ENCODE measurements around the gene DIS3L2.

Gene DIS3L2

GRCh38 chr2:232288489-232289030, 327.0 kb downstream of the DIS3L2 start:
- Histone ChIP-seq H3K36me3 (ENCODE audit: insufficient read depth, low read length) (no peaks in the 10 kb centered on the region), H3K9ac (ENCODE audit: low read depth, low read length) (no peak overlapping the region), H3K4me1 (ENCODE audit: insufficient read depth, low read length) (peaks cover 8% of the 10 kb centered on the region), H3K9me3 (ENCODE audit: control insufficient read depth, insufficient read depth, low read length) (no peaks in the 10 kb centered on the region)

- Histone ChIP-seq H3K9me3 (ENCODE audit: control insufficient read depth, insufficient read depth, low read length) (no peaks in the 10 kb centered on the region), H3K9ac (ENCODE audit: low read depth, low read length) (no peak overlapping the region)
Observed at GRCh38 chr2:232290668-232291067, 329.2 kb downstream of the DIS3L2 start.

GRCh38 chr2:232291343-232291742, 329.8 kb downstream of the DIS3L2 start:
- peaks cover 8% of the 10 kb centered on the region for H3K4me1 ChIP-seq (ENCODE audit: insufficient read depth, low read length)
- H3K9ac ChIP-seq (ENCODE audit: low read depth, low read length), result no peak overlapping the region
- no peaks in the 10 kb centered on the region for H3K9me3 ChIP-seq (ENCODE audit: control insufficient read depth, insufficient read depth, low read length)
- H3K36me3 ChIP-seq (ENCODE audit: insufficient read depth, low read length), result no peaks in the 10 kb centered on the region

More at GRCh38 chr2:232290668-232291067, 329.2 kb downstream of the DIS3L2 start:
- Histone ChIP-seq H3K36me3 (ENCODE audit: insufficient read depth, low read length) (no peaks in the 10 kb centered on the region), H3K4me1 (ENCODE audit: insufficient read depth, low read length) (peaks cover 8% of the 10 kb centered on the region)

- H3K9ac ChIP-seq (ENCODE audit: low read depth, low read length), result no peak overlapping the region
- no peaks in the 10 kb centered on the region for H3K9me3 ChIP-seq (ENCODE audit: control insufficient read depth, insufficient read depth, low read length)
- H3K4me1 ChIP-seq (ENCODE audit: insufficient read depth, low read length), result peaks cover 8% of the 10 kb centered on the region
- H3K36me3 ChIP-seq (ENCODE audit: insufficient read depth, low read length), result no peaks in the 10 kb centered on the region
Observed at GRCh38 chr2:232292395-232293154, 331.1 kb downstream of the DIS3L2 start.

GRCh38 chr2:232293191-232293590, 331.7 kb downstream of the DIS3L2 start:
- Histone ChIP-seq H3K4me1 (ENCODE audit: insufficient read depth, low read length) (peaks cover 8% of the 10 kb centered on the region), H3K9ac (ENCODE audit: low read depth, low read length) (no peak overlapping the region), H3K9me3 (ENCODE audit: control insufficient read depth, insufficient read depth, low read length) (no peaks in the 10 kb centered on the region), H3K36me3 (ENCODE audit: insufficient read depth, low read length) (no peaks in the 10 kb centered on the region)

GRCh38 chr2:232295971-232296370, 334.5 kb downstream of the DIS3L2 start:
- Histone ChIP-seq H3K9me3 (ENCODE audit: control insufficient read depth, insufficient read depth, low read length) (no peaks in the 10 kb centered on the region), H3K9ac (ENCODE audit: low read depth, low read length) (no peak overlapping the region), H3K4me1 (ENCODE audit: insufficient read depth, low read length) (peaks cover 8% of the 10 kb centered on the region), H3K36me3 (ENCODE audit: insufficient read depth, low read length) (no peaks in the 10 kb centered on the region)

- Histone ChIP-seq H3K9ac (ENCODE audit: low read depth, low read length) (no peak overlapping the region), H3K9me3 (ENCODE audit: control insufficient read depth, insufficient read depth, low read length) (no peaks in the 10 kb centered on the region), H3K36me3 (ENCODE audit: insufficient read depth, low read length) (no peaks in the 10 kb centered on the region), H3K4me1 (ENCODE audit: insufficient read depth, low read length) (peaks cover 8% of the 10 kb centered on the region)
Observed at GRCh38 chr2:232296776-232297525, 335.4 kb downstream of the DIS3L2 start.

GRCh38 chr2:232299084-232299483, 337.6 kb downstream of the DIS3L2 start:
- Histone ChIP-seq H3K36me3 (ENCODE audit: insufficient read depth, low read length) (no peaks in the 10 kb centered on the region), H3K9me3 (ENCODE audit: control insufficient read depth, insufficient read depth, low read length) (no peaks in the 10 kb centered on the region), H3K9ac (ENCODE audit: low read depth, low read length) (no peak overlapping the region), H3K4me1 (ENCODE audit: insufficient read depth, low read length) (no peaks in the 10 kb centered on the region)

GRCh38 chr2:232299927-232300674, 338.6 kb downstream of the DIS3L2 start:
- no peaks in the 10 kb centered on the region for H3K4me1 ChIP-seq (ENCODE audit: insufficient read depth, low read length)
- H3K9ac ChIP-seq (ENCODE audit: low read depth, low read length), result no peak overlapping the region
- no peaks in the 10 kb centered on the region for H3K36me3 ChIP-seq (ENCODE audit: insufficient read depth, low read length)
- no peaks in the 10 kb centered on the region for H3K9me3 ChIP-seq (ENCODE audit: control insufficient read depth, insufficient read depth, low read length)

- Histone ChIP-seq H3K36me3 (ENCODE audit: insufficient read depth, low read length) (no peaks in the 10 kb centered on the region), H3K9ac (ENCODE audit: low read depth, low read length) (no peak overlapping the region), H3K4me1 (ENCODE audit: insufficient read depth, low read length) (no peaks in the 10 kb centered on the region), H3K9me3 (ENCODE audit: control insufficient read depth, insufficient read depth, low read length) (no peaks in the 10 kb centered on the region)
Observed at GRCh38 chr2:232300894-232301387, 339.4 kb downstream of the DIS3L2 start.

GRCh38 chr2:232304236-232304635, 342.7 kb downstream of the DIS3L2 start:
- H3K9ac ChIP-seq (ENCODE audit: low read depth, low read length), result no peak overlapping the region
- no peaks in the 10 kb centered on the region for H3K36me3 ChIP-seq (ENCODE audit: insufficient read depth, low read length)
- no peaks in the 10 kb centered on the region for H3K4me1 ChIP-seq (ENCODE audit: insufficient read depth, low read length)
- no peaks in the 10 kb centered on the region for H3K9me3 ChIP-seq (ENCODE audit: control insufficient read depth, insufficient read depth, low read length)

GRCh38 chr2:232306741-232307305, 345.3 kb downstream of the DIS3L2 start:
- no peaks in the 10 kb centered on the region for H3K36me3 ChIP-seq (ENCODE audit: insufficient read depth, low read length)
- H3K9me3 ChIP-seq (ENCODE audit: control insufficient read depth, insufficient read depth, low read length), result no peaks in the 10 kb centered on the region
- H3K9ac ChIP-seq (ENCODE audit: low read depth, low read length), result no peak overlapping the region
- no peaks in the 10 kb centered on the region for H3K4me1 ChIP-seq (ENCODE audit: insufficient read depth, low read length)

GRCh38 chr2:232307854-232308253, 346.3 kb downstream of the DIS3L2 start:
- Histone ChIP-seq H3K9me3 (ENCODE audit: control insufficient read depth, insufficient read depth, low read length) (no peaks in the 10 kb centered on the region), H3K9ac (ENCODE audit: low read depth, low read length) (no peak overlapping the region), H3K36me3 (ENCODE audit: insufficient read depth, low read length) (no peaks in the 10 kb centered on the region), H3K4me1 (ENCODE audit: insufficient read depth, low read length) (no peaks in the 10 kb centered on the region)

- Histone ChIP-seq H3K4me1 (ENCODE audit: insufficient read depth, low read length) (no peaks in the 10 kb centered on the region), H3K9ac (ENCODE audit: low read depth, low read length) (no peak overlapping the region), H3K36me3 (ENCODE audit: insufficient read depth, low read length) (no peaks in the 10 kb centered on the region), H3K9me3 (ENCODE audit: control insufficient read depth, insufficient read depth, low read length) (no peaks in the 10 kb centered on the region)
Observed at GRCh38 chr2:232308986-232309385, 347.5 kb downstream of the DIS3L2 start.

Data from ES-I3 (cell line).